HG02571 (cell line): ENCODE measurements around the gene OMP.

Experiments
- ATAC-seq: cut with Tn5 transposase; IDR thresholded peaks from one replicate; pipeline ENCODE4 v1.9.1; 2021; ENCODE audit warnings: mild to moderate bottlenecking, moderate library complexity; ENCODE audit not compliant: unreplicated experiment

The OMP gene

DNA sequence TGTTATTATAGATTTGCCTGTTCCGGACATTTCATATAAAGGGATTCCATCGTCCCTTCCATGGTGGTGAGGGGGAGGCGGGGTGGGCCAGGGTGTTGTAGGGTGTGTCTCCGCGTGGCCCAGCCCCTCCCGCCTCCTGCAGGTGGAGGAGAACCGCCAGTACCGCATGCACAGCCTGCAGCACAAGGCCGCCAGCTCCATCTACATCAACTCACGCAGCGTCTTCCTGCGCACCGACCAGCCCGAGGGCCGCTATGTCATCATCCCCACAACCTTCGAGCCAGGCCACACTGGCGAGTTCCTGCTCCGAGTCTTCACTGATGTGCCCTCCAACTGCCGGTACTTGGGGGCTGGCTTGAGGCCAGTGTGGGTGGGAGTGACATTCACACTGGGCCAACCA is 17.9 kb downstream of the OMP start:
- ATAC-seq: no peak

GRCh38 chr11:77121096-77121640 is 18.5 kb downstream of the OMP start:
- no peak for ATAC-seq

DNA sequence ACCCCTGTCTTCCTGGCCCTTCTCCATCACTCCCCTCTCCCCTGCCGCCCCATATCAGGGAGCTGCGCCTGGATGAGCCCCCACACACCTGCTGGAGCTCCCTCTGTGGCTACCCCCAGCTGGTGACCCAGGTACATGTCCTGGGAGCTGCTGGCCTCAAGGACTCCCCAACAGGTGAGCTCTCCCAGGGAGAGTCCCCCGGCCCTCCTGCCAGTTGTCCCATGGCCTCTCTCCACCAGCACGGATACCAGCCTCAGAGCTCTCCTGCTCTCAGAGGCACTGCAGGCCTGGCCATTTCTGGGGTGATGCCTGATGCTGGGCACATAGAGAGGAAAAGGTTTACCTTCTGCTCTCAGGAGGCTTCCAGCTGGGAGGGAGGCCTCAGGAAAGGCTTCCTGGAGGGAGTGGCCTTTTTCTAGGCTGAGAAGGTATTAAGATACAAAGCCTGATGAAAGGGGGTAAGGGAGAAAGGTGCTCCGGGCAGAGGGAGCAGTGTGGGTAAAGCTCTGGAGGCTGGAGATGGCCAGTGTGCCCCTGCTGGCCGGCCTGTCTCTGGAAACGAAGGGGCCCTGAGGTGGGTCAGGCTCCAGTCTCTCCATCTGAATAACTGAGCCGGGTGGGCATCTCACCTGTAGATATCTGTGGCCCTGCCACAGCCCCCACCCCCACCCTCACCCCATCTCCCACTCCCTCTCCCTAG is 19.4 kb downstream of the OMP start:
- no peak for ATAC-seq

GRCh38 chr11:77122576-77123212 is 20.1 kb downstream of the OMP start:
- ATAC-seq: no peak

DNA sequence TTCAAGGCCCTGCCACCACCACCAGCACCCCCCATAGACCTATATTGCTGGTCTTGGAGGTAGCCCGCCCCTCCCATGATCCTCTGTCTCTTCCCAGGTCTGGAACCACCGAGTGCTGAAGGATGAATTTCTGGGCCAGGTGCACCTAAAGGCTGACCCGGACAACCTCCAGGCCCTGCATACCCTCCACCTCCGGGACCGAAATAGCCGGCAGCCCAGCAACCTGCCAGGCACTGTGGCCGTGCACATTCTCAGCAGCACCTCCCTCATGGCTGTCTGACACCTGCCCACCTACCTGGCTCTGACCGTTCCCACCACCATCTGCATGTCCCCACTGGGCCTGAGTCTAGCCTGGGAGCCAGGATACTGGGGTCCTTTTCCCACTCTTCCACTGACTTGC is 21.0 kb downstream of the OMP start:
- ATAC-seq: no peak

DNA sequence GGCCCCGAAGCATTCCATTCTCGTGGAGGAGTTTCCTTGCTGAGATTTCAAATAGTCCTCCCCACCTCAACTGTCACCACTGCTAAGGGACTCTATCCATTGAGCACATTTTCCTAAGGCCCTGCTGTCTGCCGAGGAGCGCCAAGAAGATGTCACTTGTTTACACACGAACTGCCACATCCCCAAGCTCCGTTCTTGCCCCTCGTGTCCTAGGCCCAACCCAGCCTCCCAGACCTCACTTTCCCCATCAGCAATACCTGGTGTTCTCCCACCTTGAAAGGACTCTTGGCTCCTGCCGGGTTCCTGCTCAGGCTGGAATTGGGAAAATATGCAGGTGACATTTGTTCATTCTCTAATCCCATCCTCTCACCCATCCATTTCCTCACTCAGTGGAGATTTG is 21.4 kb downstream of the OMP start:
- ATAC-seq: no peak

DNA sequence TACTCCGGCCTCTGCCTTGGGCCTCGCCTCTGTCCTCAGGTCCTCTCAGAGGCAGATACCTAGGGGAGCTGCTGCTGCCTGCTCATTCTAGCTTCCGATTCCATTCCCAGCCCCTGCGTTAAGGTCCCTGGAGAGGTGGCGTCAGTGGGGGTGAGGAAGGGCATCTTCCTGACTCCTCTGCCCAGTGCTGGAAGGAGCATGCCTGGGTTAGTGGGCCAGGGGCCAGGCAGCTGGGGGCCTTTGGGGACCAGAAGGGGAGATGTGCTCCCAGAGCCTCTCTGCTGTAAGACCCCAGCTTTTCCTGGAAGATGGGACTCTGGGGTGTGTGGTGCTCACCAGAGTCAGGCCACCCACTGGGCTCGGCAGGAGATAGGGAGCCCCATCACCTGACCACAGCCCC is 21.8 kb downstream of the OMP start:
- ATAC-seq: no peak

GRCh38 chr11:77125191-77125590 is 22.6 kb downstream of the OMP start:
- ATAC-seq: no peak

DNA sequence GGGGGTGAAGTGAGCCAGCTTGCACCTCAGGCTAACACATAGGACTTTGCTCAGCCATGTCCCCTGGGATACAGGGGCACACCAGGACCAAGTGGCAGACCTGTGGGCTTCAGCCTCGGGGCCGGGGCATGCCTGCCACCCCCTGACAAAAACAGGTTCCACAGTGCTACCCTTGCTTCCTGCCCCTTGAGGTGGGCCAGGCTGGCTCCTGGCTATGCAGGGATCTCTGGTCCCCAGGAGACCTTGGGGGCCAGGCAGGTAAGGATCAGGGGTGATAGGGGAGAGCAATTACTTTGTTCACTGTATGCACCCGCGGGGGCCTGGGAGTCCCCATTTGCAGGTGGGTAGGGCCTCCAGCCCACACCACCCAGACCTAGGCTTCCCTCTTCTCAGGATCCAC is 23.1 kb downstream of the OMP start:
- no peak for ATAC-seq

DNA sequence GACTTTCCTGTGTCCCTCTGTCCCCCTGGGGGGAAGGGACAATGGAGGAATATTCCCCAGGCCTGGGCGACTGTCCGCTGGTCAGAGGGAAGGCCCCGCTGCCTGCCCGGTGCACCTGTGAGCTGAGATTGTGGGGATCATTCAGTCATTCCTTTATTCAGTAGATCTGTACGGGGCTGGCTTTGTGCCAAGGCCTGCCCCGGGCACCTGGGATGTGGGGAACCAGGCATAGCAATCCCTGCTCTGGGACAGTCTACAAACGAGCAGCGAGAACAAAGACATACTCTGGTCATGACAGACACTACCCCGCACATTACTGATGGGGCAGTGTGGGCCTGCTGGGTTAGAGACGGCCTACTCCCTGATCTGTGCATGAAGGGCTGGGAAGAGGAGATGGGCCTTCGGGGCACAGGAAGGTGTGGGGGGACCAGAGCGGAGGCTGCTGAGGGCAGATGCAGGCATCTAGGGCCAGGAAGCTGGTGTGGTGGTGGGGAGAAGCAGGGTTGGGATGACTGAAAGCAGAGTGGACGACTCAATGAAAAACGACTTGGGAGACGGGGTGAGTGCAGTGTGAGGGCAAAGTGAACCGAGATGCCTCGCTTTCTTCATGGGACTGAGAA is 23.6 kb downstream of the OMP start:
- no peak for ATAC-seq

GRCh38 chr11:77126861-77127234 is 24.2 kb downstream of the OMP start:
- no peak for ATAC-seq

GRCh38 chr11:77127235-77127911 is 24.7 kb downstream of the OMP start:
- ATAC-seq: no peak

GRCh38 chr11:77127920-77128691 is 25.5 kb downstream of the OMP start, which contains the start of gene MYO7A:
MYO7A (plus strand) TSS chr11:77128246; CDS start chr11:77130635, 2,389 bp downstream.
- no peak for ATAC-seq

DNA sequence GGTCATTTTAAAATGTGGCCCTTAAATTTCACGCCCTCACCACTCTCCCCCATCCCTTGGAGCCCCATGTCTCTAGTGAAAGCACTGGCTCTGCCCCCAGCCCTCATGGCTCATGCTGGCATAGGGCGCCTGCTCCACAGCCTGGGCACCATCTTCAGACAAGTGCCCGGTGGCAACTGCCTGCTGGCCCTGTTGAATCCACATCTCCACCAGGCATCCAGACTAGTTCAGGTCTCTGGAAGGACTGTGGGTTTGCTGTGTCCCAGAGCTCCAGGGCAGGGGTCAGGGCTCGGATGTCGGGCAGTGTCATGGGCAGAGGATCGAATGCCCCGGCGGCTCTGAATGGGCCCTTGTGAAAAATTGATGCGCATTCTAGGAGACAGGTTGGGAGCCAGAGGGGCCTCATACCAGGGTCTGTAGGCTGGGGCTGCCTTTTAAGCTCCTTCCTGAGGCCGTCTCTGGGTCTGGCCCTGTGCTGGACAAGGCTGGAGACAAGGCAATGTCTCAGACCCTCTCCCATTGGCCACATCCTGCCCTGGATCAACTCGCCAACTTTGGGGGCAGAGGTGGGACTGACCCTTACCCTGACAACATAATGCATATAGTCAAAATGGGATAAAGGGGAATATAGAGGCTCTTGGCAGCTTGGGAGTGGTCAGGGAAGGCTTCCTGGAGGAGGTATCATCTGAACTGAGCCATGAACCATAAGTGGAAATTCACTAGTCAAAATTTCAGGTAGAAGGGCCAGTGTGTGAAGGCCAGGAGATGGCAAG is 26.6 kb downstream of the OMP start:
- no peak for ATAC-seq

DNA sequence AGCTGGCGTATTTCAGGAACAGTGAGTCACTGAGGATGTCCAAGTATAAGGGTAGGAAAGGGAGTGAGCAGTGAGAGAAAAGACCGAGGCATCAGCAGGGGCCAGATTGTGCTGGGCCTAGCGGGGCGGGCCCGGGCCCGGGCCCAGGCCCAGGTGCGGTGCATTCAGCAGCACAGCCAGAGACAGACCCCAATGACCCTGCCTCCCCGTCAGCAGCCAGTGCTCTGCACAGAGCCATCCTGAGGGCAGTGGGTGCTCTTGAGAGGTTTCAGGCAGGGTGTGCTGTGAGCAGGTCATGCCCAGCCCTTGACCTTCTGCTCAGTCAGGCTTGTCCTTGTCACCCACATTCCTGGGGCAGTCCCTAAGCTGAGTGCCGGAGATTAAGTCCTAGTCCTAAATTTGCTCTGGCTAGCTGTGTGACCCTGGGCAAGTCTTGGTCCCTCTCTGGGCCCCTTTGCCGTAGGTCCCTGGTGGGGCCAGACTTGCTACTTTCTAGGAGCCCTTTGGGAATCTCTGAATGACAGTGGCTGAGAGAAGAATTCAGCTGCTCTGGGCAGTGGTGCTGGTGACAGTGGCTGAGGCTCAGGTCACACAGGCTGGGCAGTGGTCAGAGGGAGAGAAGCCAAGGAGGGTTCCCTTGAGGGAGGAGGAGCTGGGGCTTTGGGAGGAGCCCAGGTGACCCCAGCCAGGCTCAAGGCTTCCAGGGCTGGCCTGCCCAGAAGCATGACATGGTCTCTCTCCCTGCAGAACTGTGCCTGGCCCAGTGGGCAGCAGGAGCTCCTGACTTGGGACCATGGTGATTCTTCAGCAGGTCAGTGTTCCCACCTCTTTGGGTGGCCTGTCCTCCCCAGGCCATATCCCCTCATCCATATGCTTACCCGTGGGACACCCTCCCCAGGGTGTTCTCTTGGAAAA is 27.5 kb downstream of the OMP start:
- no peak for ATAC-seq

DNA sequence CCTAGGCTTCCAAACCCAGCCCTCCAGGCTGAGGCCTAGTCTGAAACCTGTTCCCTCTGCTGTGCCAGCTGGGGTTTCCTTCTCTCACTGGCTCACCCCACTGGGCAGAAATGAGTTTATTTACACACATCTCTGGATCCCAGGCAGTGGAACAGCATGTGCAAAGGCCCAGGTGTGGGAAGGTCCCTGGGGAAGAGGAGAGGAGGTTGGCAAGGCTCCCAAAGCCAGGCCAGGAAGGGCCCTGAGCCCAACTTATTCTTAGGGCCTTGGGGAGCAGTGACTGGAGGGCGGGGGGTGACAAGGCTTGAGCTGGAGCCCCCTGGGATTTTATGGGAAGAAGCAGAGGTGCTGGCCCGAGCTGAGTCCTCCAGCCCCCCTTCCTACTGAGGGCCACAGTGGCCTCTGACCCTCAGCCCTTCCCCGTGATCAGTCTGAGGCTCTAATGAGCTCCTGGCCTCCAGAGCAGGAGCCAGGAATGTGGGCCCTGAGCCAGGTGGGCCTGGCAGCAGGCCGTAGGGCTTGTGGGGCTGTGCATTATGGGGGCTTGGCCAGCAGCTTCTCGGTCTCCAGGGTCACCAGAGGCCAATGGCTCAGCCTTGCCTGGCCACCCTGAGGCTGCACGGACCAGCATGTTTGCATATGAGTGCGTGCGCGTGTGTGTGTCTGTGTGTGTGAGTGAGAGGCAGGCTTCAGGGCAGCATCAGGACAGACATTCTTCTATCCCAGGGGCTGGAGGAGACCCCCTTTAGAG is 28.3 kb downstream of the OMP start:
- ATAC-seq: no peak

- ATAC-seq: no peak
Measured at GRCh38 chr11:77131560-77131959, 28.9 kb downstream of the OMP start.

- ATAC-seq: no peak
Measured at GRCh38 chr11:77135069-77135468, 32.4 kb downstream of the OMP start.
